HCT116 (cell line): Measurements from ENCODE around the gene NDUFA8. TPM values are rescaled to one million over a fixed set of nuclear protein-coding genes. Genes with fewer than 3 reads are reported as not detected.

Experiments used
- ATAC-seq: fragments of 200-7000 bp; cut with Tn5 transposase; 2 replicates; pipeline ENCODE4 v1.9.1; 2020; ENCODE audit warnings: mild to moderate bottlenecking, moderate library complexity
- BruUV-seq: library from RNA; stranded (reverse); fragments of 400-500 nt; replicated peaks from 2 replicates; lab custom pipeline; 2021; lab: Mats Ljungman, UMichigan
- CTCF ChIA-PET: fragments of 300-600 bp; sonication (Branson Sonifier 250); formaldehyde crosslinking; loops from one replicate; lab custom pipeline; 2021; ENCODE audit warnings: antibody characterized with exemption; lab: Charles Lee
- POLR2A ChIA-PET: fragments of 300-600, 350-600 bp; sonication (Branson Sonifier 250); formaldehyde crosslinking; loops from one replicate; lab custom pipeline; 2021; ENCODE audit warnings: antibody characterized with exemption; lab: Charles Lee
- RAD21 ChIA-PET, 2 experiments: fragments of 300-600 bp; sonication (Branson Sonifier 250); formaldehyde crosslinking; loops; one replicate each; lab custom pipeline; 2023; ENCODE audit warnings: low total read pairs in 2 of 2; ENCODE audit not compliant: uncharacterized antibody in 2 of 2, unreplicated experiment in 2 of 2, low non-redundant PET in 1 of 2; lab: Charles Lee
- DNase-seq: peaks from one replicate; pipeline ENCODE4 v3.0.0-alpha.2; 2010; ENCODE audit warnings: low read depth, low spot score
- H2AFZ ChIP-seq: fragments of 200-600 bp; shearing (Covaris generic), sonication (generic); 2 replicates; pipeline ENCODE4 v1.6.1; 2017; ENCODE audit warnings: low read depth, mixed run types, mixed read lengths, antibody characterized with exemption, low read length; ENCODE audit not compliant: poor library complexity, severe bottlenecking
- H3K27ac ChIP-seq: 2 replicates; pipeline ENCODE4 v1.5.1; 2012; ENCODE audit warnings: low read depth, low read length
- H3K27me3 ChIP-seq: fragments of 200-600 bp; sonication (generic); 2 replicates; pipeline ENCODE4 v1.6.1; 2016; ENCODE audit warnings: mixed run types, low read length, mixed read lengths; ENCODE audit not compliant: insufficient read depth
- H3K36me3 ChIP-seq, 2 experiments: fragments of 200-500 bp in 1 of 2; fragments of 200-600 bp in 1 of 2; sonication (Bioruptor generic) in 1 of 2; sonication (generic) in 1 of 2; 2 replicates each; pipeline versions ENCODE4 v1.5.1 to v1.6.1; 2014 to 2016; ENCODE audit warnings: low read length in 2 of 2, inconsistent platforms in 1 of 2, mixed read lengths in 1 of 2, mixed run types in 1 of 2; ENCODE audit not compliant: insufficient read depth in 2 of 2, control insufficient read depth in 1 of 2
- H3K4me1 ChIP-seq, 2 experiments: fragments of 200-600 bp in 1 of 2; sonication (generic) in 1 of 2; 2 replicates each; pipeline versions ENCODE4 v1.5.1 to v1.6.1; 2012 to 2017; ENCODE audit warnings: low read length in 2 of 2, inconsistent platforms in 1 of 2, mild to moderate bottlenecking in 1 of 2, mixed read lengths in 1 of 2, mixed run types in 1 of 2, moderate library complexity in 1 of 2; ENCODE audit not compliant: insufficient read depth in 2 of 2, control insufficient read depth in 1 of 2
- H3K4me2 ChIP-seq: fragments of 200-600 bp; sonication (generic); 2 replicates; pipeline ENCODE4 v1.6.1; 2017; ENCODE audit warnings: mixed run types, low read length, mixed read lengths
- H3K4me3 ChIP-seq, 2 experiments: fragments of 200-600 bp in 1 of 2; sonication (generic) in 1 of 2; replicated peaks in 1 of 2; 2 replicates each; pipeline ENCODE4 v1.5.1; 2011 to 2016; ENCODE audit warnings: low read length in 2 of 2, control low read depth in 1 of 2, low read depth in 1 of 2, mild to moderate bottlenecking in 1 of 2, mixed read lengths in 1 of 2, mixed run types in 1 of 2
- H3K79me2 ChIP-seq: fragments of 200-600 bp; sonication (generic); 2 replicates; pipeline ENCODE4 v1.6.1; 2017; ENCODE audit warnings: mild to moderate bottlenecking, mixed run types, low read length, moderate library complexity, mixed read lengths; ENCODE audit not compliant: insufficient read depth
- H3K9ac ChIP-seq: fragments of 200-600 bp; sonication (generic); 2 replicates; pipeline ENCODE4 v1.6.1; 2016; ENCODE audit warnings: low read length, mixed read lengths
- H3K9me2 ChIP-seq: fragments of 200-600 bp; sonication (generic), shearing (Covaris generic); 2 replicates; pipeline ENCODE4 v1.6.1; 2017; ENCODE audit warnings: mixed run types, mild to moderate bottlenecking, moderate library complexity; ENCODE audit not compliant: insufficient read depth
- H3K9me3 ChIP-seq, 2 experiments: fragments of 200-500 bp in 1 of 2; fragments of 200-600 bp in 1 of 2; sonication (Bioruptor generic) in 1 of 2; sonication (generic) in 1 of 2; 2 replicates each; pipeline ENCODE4 v1.6.1; 2014 to 2017; ENCODE audit warnings: low read length in 2 of 2, mixed read lengths in 2 of 2, inconsistent platforms in 1 of 2, low read depth in 1 of 2, mild to moderate bottlenecking in 1 of 2, mixed run types in 1 of 2, moderate library complexity in 1 of 2; ENCODE audit not compliant: control insufficient read depth in 1 of 2, insufficient read depth in 1 of 2
- H4K20me1 ChIP-seq: fragments of 200-600 bp; sonication (generic), shearing (Covaris generic); 2 replicates; pipeline ENCODE4 v1.6.1; 2017; ENCODE audit warnings: mixed run types, mild to moderate bottlenecking, moderate library complexity; ENCODE audit not compliant: insufficient read depth
- JUND ChIP-seq: IDR thresholded peaks from 2 replicates; pipeline ENCODE4 v1.6.1; 2012
- SP1 ChIP-seq: IDR thresholded peaks from 2 replicates; pipeline ENCODE4 v1.6.1; 2012; ENCODE audit warnings: low read depth
- ZFX ChIP-seq: fragments of 450-650 bp; IDR thresholded peaks from 2 replicates; pipeline ENCODE4 v1.6.1; 2017
- intact Hi-C: fragments of 100-400 bp; cut with micrococcal nuclease; formaldehyde crosslinking; loops from 2 replicates; pipeline ENCODE4 v1.10.0; 2022
- total RNA-seq: library from RNA; stranded (reverse); gene quantifications from one replicate; pipeline ENCODE4 v1.2.1, GENCODE V29; 2021; ENCODE audit not compliant: unreplicated experiment
- TF ChIP-seq, protein P1 (sequence below): IDR thresholded peaks from 2 replicates; pipeline ENCODE4 v1.6.1; 2012
- TF ChIP-seq, protein P2 (sequence below): IDR thresholded peaks from 2 replicates; pipeline ENCODE4 v1.6.1; 2012; ENCODE audit warnings: low read depth
- TF ChIP-seq, protein P3 (sequence below): IDR thresholded peaks from 2 replicates; pipeline ENCODE4 v1.6.1; 2012

NDUFA8 gene
- total RNA-seq, 1 experiment from 2014 or later: 84.5 TPM

DNA sequence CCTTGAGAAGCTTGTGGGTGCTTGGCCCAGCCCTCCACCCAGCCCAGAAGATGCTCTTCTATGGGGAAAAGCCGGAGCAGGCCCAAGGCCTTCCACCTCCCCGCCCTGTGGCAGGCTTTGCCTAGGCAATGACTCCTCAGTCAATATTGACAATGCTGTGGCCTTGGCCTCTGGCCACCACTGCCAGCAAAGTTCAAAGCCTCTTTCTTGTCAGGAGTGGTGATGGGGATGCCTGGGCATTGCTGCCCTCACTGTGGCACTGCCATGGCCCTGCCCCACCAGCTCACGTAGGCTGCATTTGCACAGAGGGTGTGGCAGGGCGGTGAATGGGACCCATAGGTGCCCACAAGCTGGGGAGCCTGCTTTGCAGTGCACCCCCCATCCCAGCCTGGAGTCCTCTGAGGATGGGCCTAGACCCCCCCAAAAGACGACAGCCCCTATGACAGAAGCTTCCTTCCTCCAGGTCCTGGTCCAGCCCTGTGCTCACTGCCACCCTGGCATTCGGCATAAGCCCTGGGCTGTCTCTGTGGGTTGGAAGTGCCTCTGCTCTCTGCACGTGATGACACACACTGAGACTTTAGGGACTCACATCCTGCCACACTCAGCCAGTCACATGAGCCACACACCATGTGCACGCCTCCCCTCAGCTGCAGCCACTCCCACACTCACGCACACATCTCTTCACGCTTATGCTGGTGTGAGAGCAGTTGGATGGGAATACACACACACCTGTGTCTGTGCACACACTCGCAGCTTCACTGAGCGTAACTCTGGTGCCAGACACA lies 31.2 kb upstream of the NDUFA8 start (continued):
- TF ChIP-seq SP1 (no peak), ZFX (no peak)
- TF ChIP-seq, protein P1, sequence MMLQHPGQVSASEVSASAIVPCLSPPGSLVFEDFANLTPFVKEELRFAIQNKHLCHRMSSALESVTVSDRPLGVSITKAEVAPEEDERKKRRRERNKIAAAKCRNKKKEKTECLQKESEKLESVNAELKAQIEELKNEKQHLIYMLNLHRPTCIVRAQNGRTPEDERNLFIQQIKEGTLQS: no peak

DNA sequence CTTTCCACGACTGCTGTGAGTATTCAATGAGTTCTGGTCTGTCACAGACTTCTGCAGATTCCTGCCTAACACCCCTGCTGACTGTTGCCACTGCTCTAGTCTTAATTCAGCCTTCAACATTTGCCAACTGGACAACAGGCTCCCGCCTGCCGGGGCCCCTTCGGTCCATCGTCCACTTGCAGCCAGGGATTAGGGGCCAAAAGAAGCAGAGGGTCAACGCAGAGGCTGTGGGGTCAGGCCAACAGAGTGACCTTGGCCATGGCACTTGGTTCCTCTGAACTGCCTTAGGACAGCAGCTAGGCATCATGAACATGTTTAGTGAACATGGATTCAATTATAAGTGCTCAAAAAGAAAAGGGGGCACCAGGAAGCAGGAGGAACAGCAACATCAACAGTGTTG lies 28.8 kb upstream of the NDUFA8 start:
- no peaks in the 10 kb centered on the region for H3K9me2 ChIP-seq
- peaks cover 5% of the 10 kb centered on the region; the same call in 1 of the 2 replicates for H3K27me3 ChIP-seq
- no peak overlapping the region for H2AFZ ChIP-seq
- no peak overlapping the region for H3K27ac ChIP-seq
- CTCF ChIA-PET: no interaction called here
- POLR2A ChIA-PET: no interaction called here
- BruUV-seq: no TSS peak
- intact Hi-C loops: no loop called here
- no peaks in the 10 kb centered on the region for H3K36me3 ChIP-seq
- H3K9ac ChIP-seq: no peak overlapping the region
- no peak overlapping the region for H3K4me3 ChIP-seq
- no peak for TF ChIP-seq JUND
- TF ChIP-seq, protein P2, sequence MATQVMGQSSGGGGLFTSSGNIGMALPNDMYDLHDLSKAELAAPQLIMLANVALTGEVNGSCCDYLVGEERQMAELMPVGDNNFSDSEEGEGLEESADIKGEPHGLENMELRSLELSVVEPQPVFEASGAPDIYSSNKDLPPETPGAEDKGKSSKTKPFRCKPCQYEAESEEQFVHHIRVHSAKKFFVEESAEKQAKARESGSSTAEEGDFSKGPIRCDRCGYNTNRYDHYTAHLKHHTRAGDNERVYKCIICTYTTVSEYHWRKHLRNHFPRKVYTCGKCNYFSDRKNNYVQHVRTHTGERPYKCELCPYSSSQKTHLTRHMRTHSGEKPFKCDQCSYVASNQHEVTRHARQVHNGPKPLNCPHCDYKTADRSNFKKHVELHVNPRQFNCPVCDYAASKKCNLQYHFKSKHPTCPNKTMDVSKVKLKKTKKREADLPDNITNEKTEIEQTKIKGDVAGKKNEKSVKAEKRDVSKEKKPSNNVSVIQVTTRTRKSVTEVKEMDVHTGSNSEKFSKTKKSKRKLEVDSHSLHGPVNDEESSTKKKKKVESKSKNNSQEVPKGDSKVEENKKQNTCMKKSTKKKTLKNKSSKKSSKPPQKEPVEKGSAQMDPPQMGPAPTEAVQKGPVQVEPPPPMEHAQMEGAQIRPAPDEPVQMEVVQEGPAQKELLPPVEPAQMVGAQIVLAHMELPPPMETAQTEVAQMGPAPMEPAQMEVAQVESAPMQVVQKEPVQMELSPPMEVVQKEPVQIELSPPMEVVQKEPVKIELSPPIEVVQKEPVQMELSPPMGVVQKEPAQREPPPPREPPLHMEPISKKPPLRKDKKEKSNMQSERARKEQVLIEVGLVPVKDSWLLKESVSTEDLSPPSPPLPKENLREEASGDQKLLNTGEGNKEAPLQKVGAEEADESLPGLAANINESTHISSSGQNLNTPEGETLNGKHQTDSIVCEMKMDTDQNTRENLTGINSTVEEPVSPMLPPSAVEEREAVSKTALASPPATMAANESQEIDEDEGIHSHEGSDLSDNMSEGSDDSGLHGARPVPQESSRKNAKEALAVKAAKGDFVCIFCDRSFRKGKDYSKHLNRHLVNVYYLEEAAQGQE: no peak
- TF ChIP-seq, protein P3, sequence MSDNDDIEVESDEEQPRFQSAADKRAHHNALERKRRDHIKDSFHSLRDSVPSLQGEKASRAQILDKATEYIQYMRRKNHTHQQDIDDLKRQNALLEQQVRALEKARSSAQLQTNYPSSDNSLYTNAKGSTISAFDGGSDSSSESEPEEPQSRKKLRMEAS: no peak
- TF ChIP-seq, all 23 proteins: peak for 0
- DNase-seq (no peak), ATAC-seq (no peak)
- Histone ChIP-seq H4K20me1 (no peaks in the 10 kb centered on the region), H3K79me2 (no peaks in the 10 kb centered on the region), H3K9me3 (no peaks in the 10 kb centered on the region), H3K4me2 (no peak overlapping the region), H3K4me1 (no peaks in the 10 kb centered on the region)
- RAD21 ChIA-PET: no interaction called here
